Activated naive CD8-positive, alpha-beta T cell treated with anti-CD3 and anti-CD28 coated beads, Interleukin-2, amount 10 ng/mL, durations not matched to agents 7 days and 5 days (primary cell): ENCODE data around the gene LAMTOR3. TPM values are rescaled to one million over a fixed set of nuclear protein-coding genes. Genes with fewer than 3 reads are reported as not detected.

Experiments used
- ATAC-seq: fragments of 150-1000 bp; cut with Tn5 transposase; one replicate; pipeline ENCODE4 v1.10.0; 2021; ENCODE audit warnings: low read depth, moderate library complexity
- POLR2A ChIA-PET: fragments of 350-600 bp; sonication (Branson Sonifier 250); formaldehyde crosslinking; loops from one replicate; lab custom pipeline; 2021; ENCODE audit warnings: antibody characterized with exemption; lab: Charles Lee
- DNase-seq: peaks from one replicate; pipeline ENCODE4 v3.0.0; 2021
- H3K27ac Mint-ChIP-seq: one replicate; pipeline ENCODE4 v1.8.0; 2022; ENCODE audit warnings: mild to moderate bottlenecking, mixed read lengths
- H3K27me3 Mint-ChIP-seq: one replicate; pipeline ENCODE4 v1.8.0; 2022; ENCODE audit warnings: mild to moderate bottlenecking, moderate library complexity, mixed read lengths
- H3K36me3 Mint-ChIP-seq: one replicate; pipeline ENCODE4 v1.8.0; 2021; ENCODE audit warnings: mild to moderate bottlenecking, mixed read lengths
- H3K4me1 Mint-ChIP-seq: one replicate; pipeline ENCODE4 v1.8.0; 2021; ENCODE audit warnings: mixed read lengths
- H3K4me3 Mint-ChIP-seq: one replicate; pipeline ENCODE4 v1.8.0; 2022; ENCODE audit warnings: mild to moderate bottlenecking, moderate library complexity, mixed read lengths
- H3K9me3 Mint-ChIP-seq: one replicate; pipeline ENCODE4 v1.8.0; 2021; ENCODE audit warnings: mixed read lengths
- total RNA-seq, 2 experiments: library from RNA; stranded (reverse); gene quantifications; one replicate each; pipeline ENCODE4 v1.2.3, GENCODE V29; 2021

The LAMTOR3 gene, protein sequence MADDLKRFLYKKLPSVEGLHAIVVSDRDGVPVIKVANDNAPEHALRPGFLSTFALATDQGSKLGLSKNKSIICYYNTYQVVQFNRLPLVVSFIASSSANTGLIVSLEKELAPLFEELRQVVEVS
- total RNA-seq = 10 to 100 TPM; 27.4 to 28.3 TPM

DNA sequence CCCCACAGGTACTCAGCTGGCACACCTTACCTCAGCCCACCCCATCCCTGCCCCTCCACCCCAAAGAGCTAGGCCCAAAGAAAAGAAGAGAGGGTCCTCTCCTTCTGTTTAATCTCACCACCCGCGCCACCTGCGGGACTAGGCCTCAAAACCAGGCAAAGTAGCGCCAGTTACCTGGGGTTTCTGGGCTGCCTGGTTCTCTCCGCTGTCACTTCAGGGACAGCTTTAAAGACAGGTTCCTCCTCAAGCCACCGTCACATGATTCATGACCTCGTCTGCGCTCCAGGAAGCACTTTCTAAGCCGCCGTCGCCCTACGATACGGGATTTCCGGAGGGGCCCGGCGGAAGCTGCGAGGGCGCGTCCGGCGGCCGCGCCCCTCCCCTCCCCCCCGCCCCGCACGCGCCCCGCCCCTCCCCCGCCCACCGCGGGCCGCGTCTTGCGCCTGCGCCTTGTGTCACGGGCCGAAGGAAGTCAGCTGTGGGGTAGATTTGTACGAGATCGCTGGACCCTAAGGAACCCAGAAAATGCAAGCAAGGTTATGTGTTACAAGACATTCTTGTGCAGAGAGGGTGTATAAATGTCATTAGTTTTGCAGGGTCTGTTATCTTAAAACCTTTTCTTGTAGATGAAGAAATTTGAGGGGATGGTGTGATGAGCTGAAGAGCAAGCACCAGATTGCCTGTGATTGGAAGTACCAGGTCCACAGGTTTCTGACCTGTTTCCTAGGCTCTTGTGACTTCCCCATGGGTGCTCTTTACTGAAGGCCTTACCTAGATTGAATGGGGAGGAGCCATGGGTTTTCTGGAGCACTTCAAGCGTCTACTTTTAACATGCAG lies at the start of gene LAMTOR3:
LAMTOR3 (minus strand) TSS at position 267 of the 837 bp plus-strand sequence. CDS start 464 bp downstream, outside the sequence.
- DNase-seq = peak; percentile 86
- H3K4me1 Mint-ChIP-seq = peaks cover 25% of the 10 kb centered on the region
- H3K4me3 Mint-ChIP-seq = peak within 1 kb of the TSS; percentile 97
- peak within 1 kb of the TSS; percentile 97 for H3K27ac Mint-ChIP-seq
- ATAC-seq = peak; percentile 100
- no peaks in the 10 kb centered on the region for H3K27me3 Mint-ChIP-seq
- peaks cover 6% of the 10 kb centered on the region for H3K36me3 Mint-ChIP-seq
- no peaks in the 10 kb centered on the region for H3K9me3 Mint-ChIP-seq
- POLR2A ChIA-PET = interaction anchor here (0.7 to 2.9 kb wide), 15 partner anchors 13 to 966 kb away, joined by 3 to 31 read pairs (median 5); partner anchors contain the start of genes DAPP1, DNAJB14, H2AZ1 and METAP1

DNA sequence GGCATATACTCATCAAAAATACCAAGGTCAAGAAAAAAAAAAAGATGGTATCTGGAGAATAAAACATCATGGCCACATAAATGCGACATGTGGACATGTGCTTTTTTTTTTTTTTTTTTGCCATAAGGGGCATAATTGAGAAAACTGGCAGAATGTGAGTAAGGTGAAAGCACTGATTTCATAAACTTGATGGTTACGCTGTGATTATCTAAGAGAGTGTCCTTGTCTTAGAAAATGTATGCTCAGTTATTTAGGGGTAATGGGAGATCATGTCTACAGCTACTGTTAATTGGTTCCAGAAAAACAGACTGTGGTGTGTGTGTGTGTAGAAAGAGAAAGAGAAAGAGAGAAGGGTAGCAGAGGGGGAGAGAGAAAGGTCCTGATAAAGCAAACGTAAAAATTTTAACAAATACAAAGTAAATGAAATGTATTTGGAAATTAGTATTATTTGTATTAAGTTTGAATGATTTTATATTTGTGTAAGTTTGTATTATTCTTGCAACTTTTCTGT lies 44.1 kb upstream of the LAMTOR3 start:
- Mint-ChIP-seq H3K36me3 (peaks cover 56% of the 10 kb centered on the region), H3K4me1 (peaks cover 22% of the 10 kb centered on the region), H3K27me3 (no peaks in the 10 kb centered on the region), H3K27ac (no peak overlapping the region), H3K9me3 (peaks cover 3% of the 10 kb centered on the region), H3K4me3 (no peak overlapping the region)
- DNase-seq (no peak), ATAC-seq (no peak)
- POLR2A ChIA-PET = no interaction called here

DNA sequence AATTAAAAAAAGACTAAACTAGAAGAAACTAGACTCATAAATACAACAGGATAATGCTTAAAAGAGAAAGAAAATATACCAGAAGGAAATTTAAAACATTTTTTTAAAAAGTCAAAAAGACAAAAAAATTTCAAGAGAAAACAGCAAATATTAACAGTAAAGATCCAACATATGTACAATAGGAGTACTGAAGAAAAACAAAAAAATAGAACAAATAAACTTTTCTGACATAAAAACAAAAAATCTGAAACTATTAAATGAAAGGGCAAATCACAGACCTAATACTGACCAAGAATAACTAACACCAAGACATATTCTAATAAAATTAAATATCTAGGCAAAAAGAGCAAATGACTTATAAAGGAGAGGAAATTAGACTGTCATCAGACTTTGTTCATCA lies 40.7 kb upstream of the LAMTOR3 start:
- H3K27me3 Mint-ChIP-seq = no peaks in the 10 kb centered on the region
- H3K27ac Mint-ChIP-seq = no peak overlapping the region
- ATAC-seq = no peak
- POLR2A ChIA-PET = interaction anchor here (1.3 kb wide), 1 partner anchor 11 kb away, joined by 4 read pairs; the partner anchor contains the start of gene DNAJB14
- H3K9me3 Mint-ChIP-seq = peaks cover 3% of the 10 kb centered on the region
- no peak overlapping the region for H3K4me3 Mint-ChIP-seq
- H3K4me1 Mint-ChIP-seq = peaks cover 23% of the 10 kb centered on the region
- peaks cover 62% of the 10 kb centered on the region for H3K36me3 Mint-ChIP-seq
- DNase-seq = no peak

DNA sequence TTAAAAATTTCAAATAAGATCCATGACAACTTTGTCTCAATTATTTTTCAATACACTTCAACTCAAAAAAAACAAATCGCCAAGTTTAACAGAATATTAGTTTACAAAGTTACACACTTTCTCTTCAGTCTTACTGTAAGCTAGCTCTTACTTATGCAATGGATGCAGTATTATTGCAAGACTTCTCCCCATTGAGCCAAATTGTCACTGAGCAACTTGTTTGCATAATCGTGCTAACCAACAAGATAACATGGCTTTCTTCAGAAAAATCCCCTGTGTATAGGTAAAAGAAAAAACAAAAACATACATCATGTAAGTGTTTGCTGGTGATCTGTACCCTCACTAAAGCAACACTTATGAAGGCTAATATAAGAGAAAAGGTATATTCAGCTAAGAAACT lies 33.3 kb upstream of the LAMTOR3 start:
- Mint-ChIP-seq H3K36me3 (peaks cover 30% of the 10 kb centered on the region), H3K27ac (no peak overlapping the region), H3K4me1 (peaks cover 19% of the 10 kb centered on the region), H3K4me3 (no peak overlapping the region), H3K27me3 (no peaks in the 10 kb centered on the region), H3K9me3 (no peaks in the 10 kb centered on the region)
- ATAC-seq (no peak), DNase-seq (no peak)
- POLR2A ChIA-PET = interaction anchor here (0.9 kb wide), 1 partner anchor 19 kb away, joined by 3 read pairs; the partner anchor contains the start of gene DNAJB14

DNA sequence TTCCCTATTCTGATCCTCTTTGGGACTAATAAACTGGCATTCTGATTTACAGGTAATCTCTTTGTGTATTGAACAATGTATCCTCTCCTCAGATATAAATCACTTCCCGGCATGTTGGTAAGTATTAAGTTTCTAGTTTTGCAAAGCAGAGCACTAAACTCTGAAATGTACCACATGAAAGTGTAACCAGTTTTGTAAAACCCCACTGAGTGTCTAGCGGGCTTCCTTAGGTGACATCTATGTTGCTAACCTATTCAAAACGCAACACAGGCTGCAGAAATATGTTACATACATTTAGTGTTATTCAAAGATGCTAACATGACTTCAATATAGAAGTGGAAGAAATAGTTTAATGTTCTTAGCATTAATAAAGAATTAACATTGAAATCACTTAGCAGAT lies 26.9 kb upstream of the LAMTOR3 start:
- no peaks in the 10 kb centered on the region for H3K27me3 Mint-ChIP-seq
- ATAC-seq (peak; percentile 85), DNase-seq (no peak)
- H3K4me1 Mint-ChIP-seq = peaks cover 12% of the 10 kb centered on the region
- no peak overlapping the region for H3K27ac Mint-ChIP-seq
- POLR2A ChIA-PET = interaction anchor here (0.8 to 2.2 kb wide), 3 partner anchors 25 to 29 kb away, joined by 3 to 5 read pairs (median 3); partner anchors contain the start of genes DNAJB14, H2AZ1 and LAMTOR3
- H3K4me3 Mint-ChIP-seq = peak overlapping the region; percentile 47
- peaks cover 42% of the 10 kb centered on the region for H3K36me3 Mint-ChIP-seq
- no peaks in the 10 kb centered on the region for H3K9me3 Mint-ChIP-seq

DNA sequence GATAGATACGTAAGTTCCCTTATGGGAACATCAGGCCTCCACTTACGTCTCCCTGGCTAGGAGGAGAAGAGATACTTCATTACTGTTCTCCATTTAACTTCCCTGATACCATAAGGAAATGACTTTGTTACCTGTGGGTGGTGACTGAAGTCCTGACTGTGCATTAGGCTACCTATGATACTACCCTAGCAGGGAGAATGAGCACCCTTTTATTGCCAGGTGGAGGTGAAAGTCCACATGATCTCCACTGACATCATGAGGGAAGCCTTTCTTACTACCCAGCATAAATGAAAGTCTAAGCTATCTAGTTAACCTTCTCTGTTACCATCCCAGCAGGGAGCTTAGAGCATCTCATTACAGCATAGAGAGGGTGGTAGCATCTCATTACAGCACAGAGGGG lies 24.4 kb upstream of the LAMTOR3 start:
- no peak for DNase-seq
- Mint-ChIP-seq H3K4me1 (peaks cover 15% of the 10 kb centered on the region), H3K36me3 (peaks cover 56% of the 10 kb centered on the region), H3K4me3 (no peak overlapping the region), H3K27ac (no peak overlapping the region), H3K9me3 (no peaks in the 10 kb centered on the region), H3K27me3 (no peaks in the 10 kb centered on the region)
- POLR2A ChIA-PET = no interaction called here
- ATAC-seq = no peak

DNA sequence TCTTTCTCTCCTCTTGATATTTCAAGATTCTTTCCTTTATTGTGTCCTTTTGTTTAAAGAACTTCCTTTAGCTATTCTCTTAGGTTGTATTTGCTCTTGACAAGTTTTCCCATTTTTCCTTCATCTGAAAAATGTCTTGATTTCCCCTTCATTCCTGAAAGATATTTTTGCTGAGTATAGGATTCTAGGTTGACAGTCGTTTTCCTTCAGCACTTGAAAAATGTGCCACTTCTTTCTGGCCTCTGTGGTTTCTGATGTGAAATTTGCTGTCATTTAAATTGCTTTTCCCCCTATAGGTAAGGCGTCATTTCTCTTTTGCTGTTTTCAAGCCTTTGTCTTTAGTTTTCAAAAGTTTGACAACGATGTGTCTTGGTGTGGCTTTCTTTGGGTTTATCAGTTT lies 23.3 kb upstream of the LAMTOR3 start:
- no peak for DNase-seq
- POLR2A ChIA-PET = no interaction called here
- peaks cover 57% of the 10 kb centered on the region for H3K36me3 Mint-ChIP-seq
- no peak for ATAC-seq
- H3K4me3 Mint-ChIP-seq = no peak overlapping the region
- no peaks in the 10 kb centered on the region for H3K9me3 Mint-ChIP-seq
- no peaks in the 10 kb centered on the region for H3K27me3 Mint-ChIP-seq
- peaks cover 15% of the 10 kb centered on the region for H3K4me1 Mint-ChIP-seq
- peak overlapping the region; percentile 28 for H3K27ac Mint-ChIP-seq

DNA sequence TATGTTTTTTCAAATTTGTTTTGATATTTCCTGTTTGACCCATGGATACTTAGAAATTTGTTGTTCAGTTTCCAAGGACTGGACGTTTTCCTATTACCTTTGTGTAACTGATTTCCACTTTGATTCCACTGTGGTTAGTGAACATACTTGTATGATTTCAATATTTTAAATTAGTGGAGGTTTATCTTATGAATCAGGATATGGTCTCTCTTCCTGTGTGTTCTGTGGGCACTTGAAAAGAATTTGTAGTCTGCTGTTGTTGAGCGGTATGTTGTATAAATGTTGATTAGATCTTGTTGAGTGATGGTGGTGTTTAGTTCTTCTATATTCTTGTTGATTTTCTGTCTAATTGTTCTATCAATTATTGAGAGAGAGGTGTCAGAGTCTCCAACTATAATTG lies 21.2 kb upstream of the LAMTOR3 start:
- Mint-ChIP-seq H3K27ac (peak overlapping the region; percentile 3), H3K9me3 (no peaks in the 10 kb centered on the region), H3K27me3 (no peaks in the 10 kb centered on the region), H3K36me3 (peaks cover 51% of the 10 kb centered on the region), H3K4me1 (peaks cover 10% of the 10 kb centered on the region), H3K4me3 (no peak overlapping the region)
- ATAC-seq = no peak
- no peak for DNase-seq
- POLR2A ChIA-PET = interaction anchor here (1.8 kb wide), 1 partner anchor 31 kb away, joined by 4 read pairs; the partner anchor contains the start of gene DNAJB14

DNA sequence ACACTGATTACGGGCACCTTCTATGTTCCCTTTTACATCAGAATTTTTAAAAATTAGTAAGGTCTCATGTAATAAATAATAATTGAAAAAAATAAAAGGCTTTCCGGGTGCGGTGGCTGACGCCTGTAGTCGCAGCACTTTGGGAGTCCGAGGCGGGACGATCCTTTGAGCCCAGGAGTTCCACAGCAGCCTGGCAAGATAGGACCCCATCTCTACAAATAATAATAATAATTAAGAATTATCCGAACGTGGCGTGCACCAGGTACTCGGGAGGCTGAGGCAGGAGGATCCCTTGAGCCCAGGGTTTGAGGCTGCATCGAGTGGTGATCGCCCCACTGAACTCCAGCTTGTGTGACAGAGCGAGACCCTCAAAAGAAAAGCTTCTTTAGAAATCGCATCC lies 771 bp upstream of the LAMTOR3 start:
- Mint-ChIP-seq H3K4me1 (peaks cover 25% of the 10 kb centered on the region), H3K9me3 (no peaks in the 10 kb centered on the region), H3K27ac (peak overlapping the region; percentile 91), H3K36me3 (peaks cover 6% of the 10 kb centered on the region), H3K4me3 (peak overlapping the region; percentile 87), H3K27me3 (no peaks in the 10 kb centered on the region)
- DNase-seq = no peak
- POLR2A ChIA-PET = interaction anchor here (1.0 to 2.9 kb wide), 12 partner anchors 15 to 900 kb away, joined by 3 to 31 read pairs (median 5); partner anchors contain the start of genes DAPP1, DNAJB14, H2AZ1 and METAP1
- ATAC-seq = no peak

DNA sequence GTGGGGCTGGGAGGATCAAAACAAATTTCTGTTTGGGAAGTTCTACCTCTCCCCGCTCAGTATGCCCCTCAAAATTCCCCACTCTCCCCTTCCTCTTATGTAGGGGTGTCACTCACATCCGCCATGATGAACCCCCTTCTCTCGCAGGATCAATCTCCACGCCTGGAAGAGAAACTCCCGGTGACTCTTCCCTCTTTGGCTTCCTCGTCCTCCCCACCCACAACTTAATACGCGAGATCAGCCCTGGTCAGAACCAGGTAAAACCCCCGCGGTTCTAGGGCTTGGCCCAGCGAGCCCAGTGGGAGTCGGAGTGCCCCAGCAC lies 427 bp downstream of the LAMTOR3 start:
- H3K27ac Mint-ChIP-seq = peak overlapping the region; percentile 97
- H3K36me3 Mint-ChIP-seq = peaks cover 6% of the 10 kb centered on the region
- ATAC-seq (no peak), DNase-seq (no peak)
- H3K27me3 Mint-ChIP-seq = no peaks in the 10 kb centered on the region
- POLR2A ChIA-PET = interaction anchor here (0.7 to 2.9 kb wide), 14 partner anchors 14 to 966 kb away, joined by 3 to 31 read pairs (median 5); partner anchors contain the start of genes DAPP1, DNAJB14, H2AZ1 and TRMT10A
- peak overlapping the region; percentile 97 for H3K4me3 Mint-ChIP-seq
- H3K9me3 Mint-ChIP-seq = no peaks in the 10 kb centered on the region
- H3K4me1 Mint-ChIP-seq = peaks cover 25% of the 10 kb centered on the region

DNA sequence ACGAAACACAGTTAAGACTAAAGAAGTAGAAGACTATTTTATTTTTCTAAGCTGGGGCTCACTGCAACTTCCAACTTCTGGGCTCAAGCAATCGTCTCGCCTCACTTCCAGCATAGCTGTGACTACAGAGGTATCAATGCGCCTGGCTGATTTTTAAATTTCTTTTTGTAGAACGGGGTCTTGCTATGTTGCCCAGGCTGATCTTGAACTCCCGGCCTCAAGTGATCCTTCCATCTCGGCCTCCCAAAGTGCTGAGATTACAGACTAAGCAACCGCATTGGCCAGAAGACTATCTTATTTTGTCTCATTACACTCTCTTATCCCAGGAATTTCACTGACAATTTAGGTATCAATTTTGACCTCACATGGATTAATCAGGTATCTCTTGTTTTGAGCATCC lies 1.2 kb downstream of the LAMTOR3 start:
- H3K9me3 Mint-ChIP-seq = no peaks in the 10 kb centered on the region
- DNase-seq (no peak), ATAC-seq (no peak)
- H3K36me3 Mint-ChIP-seq = peaks cover 6% of the 10 kb centered on the region
- no peaks in the 10 kb centered on the region for H3K27me3 Mint-ChIP-seq
- H3K4me1 Mint-ChIP-seq = peaks cover 29% of the 10 kb centered on the region
- POLR2A ChIA-PET = interaction anchor here (0.9 to 1.2 kb wide), 2 partner anchors 77 to 330 kb away, joined by 3 to 4 read pairs; partner anchors contain the start of genes DAPP1 and TRMT10A
- peak overlapping the region; percentile 97 for H3K4me3 Mint-ChIP-seq
- peak overlapping the region; percentile 97 for H3K27ac Mint-ChIP-seq

DNA sequence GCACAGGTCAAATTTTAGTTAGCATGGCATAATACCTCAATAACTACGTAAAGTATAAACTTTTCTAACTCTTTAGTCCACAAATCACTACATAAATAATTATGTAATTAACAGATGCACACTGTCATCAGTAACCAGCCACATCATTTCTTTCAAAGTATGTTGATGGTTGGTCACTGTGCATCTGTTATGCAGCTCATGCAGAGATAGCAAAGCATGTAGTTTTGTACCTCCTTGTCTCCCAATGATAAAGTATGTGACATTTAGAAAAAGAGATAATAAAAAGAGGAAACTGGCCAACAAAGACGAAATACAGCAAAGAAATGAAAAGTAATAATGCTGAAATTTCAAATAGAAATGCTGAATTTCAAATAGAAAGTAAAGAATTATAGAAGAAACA lies 2.9 kb downstream of the LAMTOR3 start:
- DNase-seq (no peak), ATAC-seq (no peak)
- POLR2A ChIA-PET = no interaction called here
- Mint-ChIP-seq H3K36me3 (peaks cover 6% of the 10 kb centered on the region), H3K4me3 (no peak overlapping the region), H3K4me1 (peaks cover 29% of the 10 kb centered on the region), H3K9me3 (no peaks in the 10 kb centered on the region), H3K27me3 (no peaks in the 10 kb centered on the region), H3K27ac (no peak overlapping the region)

DNA sequence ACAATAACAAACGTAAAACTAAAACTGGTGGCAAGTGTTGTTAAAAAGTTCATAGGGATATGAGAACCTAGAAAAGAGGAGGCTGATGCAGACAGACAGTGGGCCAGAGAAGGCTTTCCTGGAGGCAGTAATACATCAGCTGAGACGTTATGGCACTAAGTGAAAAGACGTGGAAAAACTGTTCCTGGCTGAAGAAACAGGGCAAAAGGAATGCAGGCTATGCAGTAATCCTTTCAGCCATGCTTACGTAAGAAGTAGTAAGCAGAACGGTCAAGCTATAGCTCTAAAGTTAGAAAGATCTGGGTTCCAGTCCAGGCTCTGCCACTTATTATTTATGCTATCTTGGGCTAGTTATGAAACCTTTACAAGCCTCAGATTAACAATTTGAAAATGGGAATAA lies 6.4 kb downstream of the LAMTOR3 start:
- Mint-ChIP-seq H3K36me3 (peaks cover 1% of the 10 kb centered on the region), H3K9me3 (no peaks in the 10 kb centered on the region), H3K27ac (no peak overlapping the region), H3K27me3 (no peaks in the 10 kb centered on the region), H3K4me3 (no peak overlapping the region), H3K4me1 (peaks cover 16% of the 10 kb centered on the region)
- POLR2A ChIA-PET = interaction anchor here (0.9 kb wide), 1 partner anchor 61 kb away, joined by 3 read pairs; no protein-coding TSS in a partner anchor
- ATAC-seq (no peak), DNase-seq (no peak)
